NT2/D1 (cell line): Measurements from ENCODE around the gene RNF44.

Source experiments
- DNase-seq: peaks from one replicate; pipeline ENCODE4 v3.0.0-alpha.2; 2011; ENCODE audit warnings: low read depth, low spot score
- H3K27me3 ChIP-seq: 2 replicates; pipeline ENCODE4 v1.6.0; 2011; ENCODE audit warnings: mild to moderate bottlenecking; ENCODE audit not compliant: insufficient read length, insufficient read depth
- H3K36me3 ChIP-seq: 2 replicates; pipeline ENCODE4 v1.6.1; 2011; ENCODE audit warnings: mild to moderate bottlenecking, low read length, mixed read lengths; ENCODE audit not compliant: insufficient read depth, insufficient read length
- H3K4me1 ChIP-seq: 2 replicates; pipeline ENCODE4 v1.5.1; 2011; ENCODE audit not compliant: insufficient read depth, insufficient read length
- H3K4me3 ChIP-seq: 2 replicates; pipeline ENCODE4 v1.5.1; 2011; ENCODE audit warnings: low read depth; ENCODE audit not compliant: insufficient read length
- H3K9ac ChIP-seq: 2 replicates; pipeline ENCODE4 v1.6.0; 2011; ENCODE audit warnings: low read depth; ENCODE audit not compliant: insufficient read length
- H3K9me3 ChIP-seq: 2 replicates; pipeline ENCODE4 v1.5.1; 2011; ENCODE audit warnings: mild to moderate bottlenecking, low read length; ENCODE audit not compliant: insufficient read depth
- SUZ12 ChIP-seq: IDR thresholded peaks from 2 replicates; pipeline ENCODE4 v1.6.1; 2011; ENCODE audit not compliant: insufficient read length, insufficient read depth; ENCODE audit errors: extremely low read depth
- YY1 ChIP-seq: IDR thresholded peaks from 2 replicates; pipeline ENCODE4 v1.6.1; 2011; ENCODE audit not compliant: insufficient read length, insufficient read depth
- ZNF274 ChIP-seq: IDR thresholded peaks from 2 replicates; pipeline ENCODE4 v1.6.1; 2011; ENCODE audit warnings: mild to moderate bottlenecking, low read depth, low read length

The RNF44 gene

GRCh38 chr5:176575066-176575465, 37.9 kb upstream of the RNF44 start:
- no peaks in the 10 kb centered on the region for H3K36me3 ChIP-seq
- no peak for DNase-seq
- H3K4me1 ChIP-seq: peaks cover 3% of the 10 kb centered on the region
- no peaks in the 10 kb centered on the region for H3K27me3 ChIP-seq
- H3K9me3 ChIP-seq: no peaks in the 10 kb centered on the region
- TF ChIP-seq YY1 (no peak), ZNF274 (no peak), SUZ12 (no peak)
- no peak overlapping the region for H3K9ac ChIP-seq
- H3K4me3 ChIP-seq: no peak overlapping the region

- TF ChIP-seq SUZ12 (no peak), YY1 (no peak), ZNF274 (no peak)
- H3K4me3 ChIP-seq: no peak overlapping the region
- H3K9ac ChIP-seq: no peak overlapping the region
- no peak for DNase-seq
- no peaks in the 10 kb centered on the region for H3K27me3 ChIP-seq
- no peaks in the 10 kb centered on the region for H3K9me3 ChIP-seq
- no peaks in the 10 kb centered on the region for H3K36me3 ChIP-seq
- peaks cover 3% of the 10 kb centered on the region for H3K4me1 ChIP-seq
These were observed 37.0 kb upstream of the RNF44 start for GRCh38 chr5:176574297-176574591.

GRCh38 chr5:176573564-176574296, 36.5 kb upstream of the RNF44 start:
- Histone ChIP-seq H3K4me3 (no peak overlapping the region), H3K9me3 (no peaks in the 10 kb centered on the region), H3K36me3 (no peaks in the 10 kb centered on the region), H3K9ac (peak overlapping the region; percentile 36), H3K27me3 (no peaks in the 10 kb centered on the region), H3K4me1 (peaks cover 3% of the 10 kb centered on the region)
- TF ChIP-seq ZNF274 (no peak), SUZ12 (no peak), YY1 (no peak)
- peak; percentile 23 for DNase-seq

- no peaks in the 10 kb centered on the region for H3K36me3 ChIP-seq
- H3K9ac ChIP-seq: no peak overlapping the region
- H3K9me3 ChIP-seq: peaks cover 7% of the 10 kb centered on the region; the same call in 1 of the 2 replicates
- peaks cover 3% of the 10 kb centered on the region for H3K4me1 ChIP-seq
- TF ChIP-seq YY1 (no peak), SUZ12 (no peak), ZNF274 (no peak)
- no peaks in the 10 kb centered on the region for H3K27me3 ChIP-seq
- no peak overlapping the region for H3K4me3 ChIP-seq
- DNase-seq: no peak
These were observed 32.8 kb upstream of the RNF44 start for GRCh38 chr5:176570044-176570443.

GRCh38 chr5:176568657-176569056, 31.5 kb upstream of the RNF44 start:
- no peak overlapping the region for H3K9ac ChIP-seq
- TF ChIP-seq ZNF274 (no peak), YY1 (no peak), SUZ12 (no peak)
- no peak for DNase-seq

GRCh38 chr5:176565760-176566288, 28.6 kb upstream of the RNF44 start:
- Histone ChIP-seq H3K4me3 (no peak overlapping the region), H3K27me3 (no peaks in the 10 kb centered on the region), H3K4me1 (no peaks in the 10 kb centered on the region), H3K36me3 (no peaks in the 10 kb centered on the region), H3K9me3 (peaks cover 7% of the 10 kb centered on the region; the same call in 1 of the 2 replicates), H3K9ac (no peak overlapping the region)
- no peak for DNase-seq
- TF ChIP-seq YY1: no peak
- TF ChIP-seq ZNF274: no peak
- no peak for TF ChIP-seq SUZ12

More at GRCh38 chr5:176568657-176569056, 31.5 kb upstream of the RNF44 start:
- H3K4me1 ChIP-seq: peaks cover 3% of the 10 kb centered on the region
- no peak overlapping the region for H3K4me3 ChIP-seq
- H3K27me3 ChIP-seq: no peaks in the 10 kb centered on the region
- no peaks in the 10 kb centered on the region for H3K36me3 ChIP-seq
- peaks cover 7% of the 10 kb centered on the region; the same call in 1 of the 2 replicates for H3K9me3 ChIP-seq

GRCh38 chr5:176564002-176564401, 26.8 kb upstream of the RNF44 start:
- Histone ChIP-seq H3K36me3 (no peaks in the 10 kb centered on the region), H3K27me3 (no peaks in the 10 kb centered on the region), H3K4me1 (no peaks in the 10 kb centered on the region), H3K9me3 (peaks cover 7% of the 10 kb centered on the region; the same call in 1 of the 2 replicates), H3K9ac (no peak overlapping the region), H3K4me3 (no peak overlapping the region)
- no peak for TF ChIP-seq ZNF274
- no peak for TF ChIP-seq SUZ12
- no peak for TF ChIP-seq YY1
- no peak for DNase-seq

GRCh38 chr5:176562189-176562588, 25.0 kb upstream of the RNF44 start:
- Histone ChIP-seq H3K9ac (no peak overlapping the region), H3K4me3 (no peak overlapping the region), H3K4me1 (no peaks in the 10 kb centered on the region), H3K9me3 (peaks cover 7% of the 10 kb centered on the region; the same call in 1 of the 2 replicates), H3K27me3 (no peaks in the 10 kb centered on the region), H3K36me3 (no peaks in the 10 kb centered on the region)
- DNase-seq: no peak
- no peak for TF ChIP-seq ZNF274
- TF ChIP-seq YY1: no peak
- no peak for TF ChIP-seq SUZ12
